ENCODE measurements around the gene CDC7.

GRCh38 chr1:91570120-91570448 lies 69.4 kb downstream of the CDC7 start:
- no peak for TF ChIP-seq CTCF (IDR thresholded peaks at IDR 0.05; ENCODE audit: poor library complexity, severe bottlenecking)
- TF ChIP-seq POLR2AphosphoS5 (IDR thresholded peaks at IDR 0.05), result no peak
- TF ChIP-seq MXI1 (conservative IDR thresholded peaks at IDR 0.05; ENCODE audit: poor library complexity, severe bottlenecking), result no peak
- no peak for TF ChIP-seq RAD21 (conservative IDR thresholded peaks at IDR 0.05)
- no peak for TF ChIP-seq EP300 (conservative IDR thresholded peaks at IDR 0.05; ENCODE audit: poor library complexity, severe bottlenecking)
- TF ChIP-seq, protein P1, sequence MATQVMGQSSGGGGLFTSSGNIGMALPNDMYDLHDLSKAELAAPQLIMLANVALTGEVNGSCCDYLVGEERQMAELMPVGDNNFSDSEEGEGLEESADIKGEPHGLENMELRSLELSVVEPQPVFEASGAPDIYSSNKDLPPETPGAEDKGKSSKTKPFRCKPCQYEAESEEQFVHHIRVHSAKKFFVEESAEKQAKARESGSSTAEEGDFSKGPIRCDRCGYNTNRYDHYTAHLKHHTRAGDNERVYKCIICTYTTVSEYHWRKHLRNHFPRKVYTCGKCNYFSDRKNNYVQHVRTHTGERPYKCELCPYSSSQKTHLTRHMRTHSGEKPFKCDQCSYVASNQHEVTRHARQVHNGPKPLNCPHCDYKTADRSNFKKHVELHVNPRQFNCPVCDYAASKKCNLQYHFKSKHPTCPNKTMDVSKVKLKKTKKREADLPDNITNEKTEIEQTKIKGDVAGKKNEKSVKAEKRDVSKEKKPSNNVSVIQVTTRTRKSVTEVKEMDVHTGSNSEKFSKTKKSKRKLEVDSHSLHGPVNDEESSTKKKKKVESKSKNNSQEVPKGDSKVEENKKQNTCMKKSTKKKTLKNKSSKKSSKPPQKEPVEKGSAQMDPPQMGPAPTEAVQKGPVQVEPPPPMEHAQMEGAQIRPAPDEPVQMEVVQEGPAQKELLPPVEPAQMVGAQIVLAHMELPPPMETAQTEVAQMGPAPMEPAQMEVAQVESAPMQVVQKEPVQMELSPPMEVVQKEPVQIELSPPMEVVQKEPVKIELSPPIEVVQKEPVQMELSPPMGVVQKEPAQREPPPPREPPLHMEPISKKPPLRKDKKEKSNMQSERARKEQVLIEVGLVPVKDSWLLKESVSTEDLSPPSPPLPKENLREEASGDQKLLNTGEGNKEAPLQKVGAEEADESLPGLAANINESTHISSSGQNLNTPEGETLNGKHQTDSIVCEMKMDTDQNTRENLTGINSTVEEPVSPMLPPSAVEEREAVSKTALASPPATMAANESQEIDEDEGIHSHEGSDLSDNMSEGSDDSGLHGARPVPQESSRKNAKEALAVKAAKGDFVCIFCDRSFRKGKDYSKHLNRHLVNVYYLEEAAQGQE (IDR thresholded peaks at IDR 0.05; ENCODE audit: borderline replicate concordance), result no peak
- TF ChIP-seq TAF1 (IDR thresholded peaks at IDR 0.05; ENCODE audit: low read depth), result no peak
- TF ChIP-seq EZH2 (IDR thresholded peaks at IDR 0.05; ENCODE audit: borderline replicate concordance, insufficient read depth, low read length, poor library complexity, severe bottlenecking), result no peak
- no peak for TF ChIP-seq SMC3 (conservative IDR thresholded peaks at IDR 0.05; ENCODE audit: poor library complexity)

All from neural cell (in vitro differentiated cells).